Erythroblast (primary cell): ENCODE measurements around the gene USP15.
A peak's percentile ranks its signal among the peaks of the same experiment; 100 is the strongest.

Experiments used
- GATA1 ChIP-seq: IDR thresholded peaks from 2 replicates; pipeline ENCODE4 v1.6.1; 2011; ENCODE audit warnings: low read depth, mild to moderate bottlenecking, control low read depth, low read length, moderate library complexity
- POLR2A ChIP-seq: IDR thresholded peaks from 2 replicates; pipeline ENCODE4 v1.6.1; 2011; ENCODE audit warnings: mild to moderate bottlenecking, low read length

GRCh38 chr12:62259993-62260732, at the start of gene USP15:
- TF ChIP-seq POLR2A: peak; percentile 86
- TF ChIP-seq GATA1: no peak
